Daoy (cell line): ENCODE measurements around the gene EIF2A. TPM values are rescaled to one million over a fixed set of nuclear protein-coding genes. Genes with fewer than 3 reads are reported as not detected.
"Not testable (repeated sequence)": the region's sequence is repeated elsewhere in the genome, so short reads cannot be mapped to it uniquely, and the experiment has no call there.

Experiments
- DNase-seq: peaks from one replicate; pipeline ENCODE4 v3.0.0-alpha.2; 2015; ENCODE audit warnings: low read depth
- total RNA-seq: library from RNA; depleted of rRNA; stranded (reverse); fragments of >200 nt; shearing (Covaris generic); gene quantifications from 2 replicates; pipeline ENCODE4 v1.2.3, GENCODE V29; 2014; rRNA removed

Gene EIF2A
- total RNA-seq = 228 and 245 TPM in 2 replicates

- DNase-seq = peak; percentile 100
Observed at GRCh38 chr3:150546226-150547044, at the start of gene EIF2A, which contains the start of gene SERP1. Gene EIF2A (plus strand): TSS chr3:150546787. CDS start chr3:150546803, 16 bp downstream. Gene SERP1 (minus strand): TSS chr3:150546496. CDS start chr3:150546135, 361 bp downstream.

GRCh38 chr3:150497956-150498355 lies 48.6 kb upstream of the EIF2A start:
- peak; percentile 29 for DNase-seq

- not testable (repeated sequence) for DNase-seq
Observed at GRCh38 chr3:150500960-150501359, 45.6 kb upstream of the EIF2A start.

- no peak for DNase-seq
Observed at GRCh38 chr3:150503402-150504099, 43.0 kb upstream of the EIF2A start.

GRCh38 chr3:150504483-150504882 lies 42.1 kb upstream of the EIF2A start:
- no peak for DNase-seq

GRCh38 chr3:150508401-150508800 lies 38.2 kb upstream of the EIF2A start:
- no peak for DNase-seq

- DNase-seq = no peak
Observed at GRCh38 chr3:150509780-150510179, 36.8 kb upstream of the EIF2A start.

GRCh38 chr3:150511122-150511821 lies 35.3 kb upstream of the EIF2A start:
- DNase-seq = no peak

GRCh38 chr3:150515210-150515609 lies 31.4 kb upstream of the EIF2A start:
- no peak for DNase-seq

GRCh38 chr3:150519026-150519425 lies 27.6 kb upstream of the EIF2A start:
- no peak for DNase-seq

- no peak for DNase-seq
Observed at GRCh38 chr3:150520408-150520807, 26.2 kb upstream of the EIF2A start.

- DNase-seq = no peak
Observed at GRCh38 chr3:150521463-150521862, 25.1 kb upstream of the EIF2A start.

GRCh38 chr3:150523538-150523937 lies 23.0 kb upstream of the EIF2A start:
- DNase-seq = no peak

GRCh38 chr3:150527464-150528255 lies 18.9 kb upstream of the EIF2A start:
- DNase-seq = no peak

- no peak for DNase-seq
Observed at GRCh38 chr3:150528354-150528797, 18.2 kb upstream of the EIF2A start.

- DNase-seq = no peak
Observed at GRCh38 chr3:150531775-150532174, 14.8 kb upstream of the EIF2A start.

- DNase-seq = no peak
Observed at GRCh38 chr3:150535204-150535603, 11.4 kb upstream of the EIF2A start.

GRCh38 chr3:150538324-150539208 lies 8.0 kb upstream of the EIF2A start:
- DNase-seq = no peak

GRCh38 chr3:150540297-150540696 lies 6.3 kb upstream of the EIF2A start:
- no peak for DNase-seq

- DNase-seq = no peak
Observed at GRCh38 chr3:150540991-150541390, 5.6 kb upstream of the EIF2A start.
